Measurements from ENCODE around the gene CFAP46.
"Not testable (repeated sequence)": the region's sequence is repeated elsewhere in the genome, so short reads cannot be mapped to it uniquely, and the experiment has no call there.

The CFAP46 gene

GRCh38 chr10:132860532-132860931 lies 81.8 kb downstream of the CFAP46 start:
- no peak for DNase-seq

- DNase-seq, result no peak
Measured at GRCh38 chr10:132859084-132859855, 83.1 kb downstream of the CFAP46 start.

- no peak for DNase-seq
Measured at GRCh38 chr10:132858121-132859081, 84.0 kb downstream of the CFAP46 start.

GRCh38 chr10:132856869-132857524 lies 85.4 kb downstream of the CFAP46 start:
- DNase-seq, result no peak

- DNase-seq, result no peak
Measured at GRCh38 chr10:132855889-132856288, 86.5 kb downstream of the CFAP46 start.

- no peak for DNase-seq
Measured at GRCh38 chr10:132851451-132851850, 90.9 kb downstream of the CFAP46 start.

GRCh38 chr10:132850896-132851295 lies 91.5 kb downstream of the CFAP46 start:
- no peak for DNase-seq

GRCh38 chr10:132850246-132850645 lies 92.1 kb downstream of the CFAP46 start:
- DNase-seq, result no peak

GRCh38 chr10:132849546-132850031 lies 92.8 kb downstream of the CFAP46 start:
- DNase-seq, result no peak

GRCh38 chr10:132848951-132849545 lies 93.3 kb downstream of the CFAP46 start:
- no peak for DNase-seq

- DNase-seq, result no peak
Measured at GRCh38 chr10:132848291-132848701, 94.1 kb downstream of the CFAP46 start.

GRCh38 chr10:132847856-132848255 lies 94.5 kb downstream of the CFAP46 start:
- no peak for DNase-seq

GRCh38 chr10:132847416-132847777 lies 95.0 kb downstream of the CFAP46 start:
- DNase-seq, result no peak

- no peak for DNase-seq
Measured at GRCh38 chr10:132846631-132847415, 95.5 kb downstream of the CFAP46 start.

GRCh38 chr10:132845780-132846595 lies 96.4 kb downstream of the CFAP46 start:
- DNase-seq, result no peak

- no peak for DNase-seq
Measured at GRCh38 chr10:132845041-132845551, 97.3 kb downstream of the CFAP46 start.

GRCh38 chr10:132844069-132844809 lies 98.1 kb downstream of the CFAP46 start:
- no peak for DNase-seq

GRCh38 chr10:132843276-132843675 lies 99.1 kb downstream of the CFAP46 start:
- not testable (repeated sequence) for DNase-seq

GRCh38 chr10:132842397-132842796 lies 100.0 kb downstream of the CFAP46 start:
- no peak for DNase-seq

- DNase-seq, result no peak
Measured at GRCh38 chr10:132841615-132841975, 100.8 kb downstream of the CFAP46 start.
